D721Med (cell line): ENCODE measurements around the gene DYNLT4.
"Not testable (repeated sequence)": the region's sequence is repeated elsewhere in the genome, so short reads cannot be mapped to it uniquely, and the experiment has no call there.

Experiments
- DNase-seq: peaks from one replicate; pipeline ENCODE4 v3.0.0; 2011; ENCODE audit warnings: low spot score; ENCODE audit not compliant: insufficient read length
- FAIRE-seq: peaks from 2 replicates; lab custom pipeline; 2011; peaks lifted over from hg19 to GRCh38; lab: Jason Lieb, UNC
- TF ChIP-seq, protein P1 (sequence below): IDR thresholded peaks from 2 replicates; pipeline ENCODE4 v1.5.1; 2012; ENCODE audit warnings: mild to moderate bottlenecking, control low read depth; ENCODE audit not compliant: insufficient read depth; ENCODE audit errors: missing control alignments

The DYNLT4 gene

GRCh38 chr1:44812822-44813543 lies 5.8 kb upstream of the DYNLT4 start:
- TF ChIP-seq, protein P1, sequence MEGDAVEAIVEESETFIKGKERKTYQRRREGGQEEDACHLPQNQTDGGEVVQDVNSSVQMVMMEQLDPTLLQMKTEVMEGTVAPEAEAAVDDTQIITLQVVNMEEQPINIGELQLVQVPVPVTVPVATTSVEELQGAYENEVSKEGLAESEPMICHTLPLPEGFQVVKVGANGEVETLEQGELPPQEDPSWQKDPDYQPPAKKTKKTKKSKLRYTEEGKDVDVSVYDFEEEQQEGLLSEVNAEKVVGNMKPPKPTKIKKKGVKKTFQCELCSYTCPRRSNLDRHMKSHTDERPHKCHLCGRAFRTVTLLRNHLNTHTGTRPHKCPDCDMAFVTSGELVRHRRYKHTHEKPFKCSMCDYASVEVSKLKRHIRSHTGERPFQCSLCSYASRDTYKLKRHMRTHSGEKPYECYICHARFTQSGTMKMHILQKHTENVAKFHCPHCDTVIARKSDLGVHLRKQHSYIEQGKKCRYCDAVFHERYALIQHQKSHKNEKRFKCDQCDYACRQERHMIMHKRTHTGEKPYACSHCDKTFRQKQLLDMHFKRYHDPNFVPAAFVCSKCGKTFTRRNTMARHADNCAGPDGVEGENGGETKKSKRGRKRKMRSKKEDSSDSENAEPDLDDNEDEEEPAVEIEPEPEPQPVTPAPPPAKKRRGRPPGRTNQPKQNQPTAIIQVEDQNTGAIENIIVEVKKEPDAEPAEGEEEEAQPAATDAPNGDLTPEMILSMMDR, result no peak
- DNase-seq (no peak), FAIRE-seq (no peak)

DNA sequence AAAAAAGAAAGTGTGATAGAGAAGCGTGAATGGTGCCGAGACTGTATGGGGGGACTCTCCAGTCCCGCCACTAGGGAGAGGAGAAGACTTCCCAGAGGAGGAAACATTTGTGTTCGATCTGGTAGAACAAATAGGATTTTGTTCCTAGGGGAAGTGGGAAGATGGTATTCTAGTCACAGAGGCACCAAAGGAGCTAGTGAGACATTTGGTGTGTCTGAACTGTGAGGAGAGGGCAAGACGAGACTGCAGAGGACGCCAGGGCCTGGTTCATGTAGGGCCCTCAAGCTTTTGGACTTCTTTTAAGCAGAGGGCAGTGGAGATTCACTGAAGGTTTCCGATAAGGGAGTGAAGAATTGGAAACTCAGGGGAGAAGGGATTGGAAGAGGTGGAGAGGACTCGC lies 4.1 kb upstream of the DYNLT4 start:
- FAIRE-seq (no peak), DNase-seq (no peak)
- TF ChIP-seq, protein P1, result no peak

GRCh38 chr1:44810762-44811105 lies 3.6 kb upstream of the DYNLT4 start:
- DNase-seq, FAIRE-seq: not testable (repeated sequence)

DNA sequence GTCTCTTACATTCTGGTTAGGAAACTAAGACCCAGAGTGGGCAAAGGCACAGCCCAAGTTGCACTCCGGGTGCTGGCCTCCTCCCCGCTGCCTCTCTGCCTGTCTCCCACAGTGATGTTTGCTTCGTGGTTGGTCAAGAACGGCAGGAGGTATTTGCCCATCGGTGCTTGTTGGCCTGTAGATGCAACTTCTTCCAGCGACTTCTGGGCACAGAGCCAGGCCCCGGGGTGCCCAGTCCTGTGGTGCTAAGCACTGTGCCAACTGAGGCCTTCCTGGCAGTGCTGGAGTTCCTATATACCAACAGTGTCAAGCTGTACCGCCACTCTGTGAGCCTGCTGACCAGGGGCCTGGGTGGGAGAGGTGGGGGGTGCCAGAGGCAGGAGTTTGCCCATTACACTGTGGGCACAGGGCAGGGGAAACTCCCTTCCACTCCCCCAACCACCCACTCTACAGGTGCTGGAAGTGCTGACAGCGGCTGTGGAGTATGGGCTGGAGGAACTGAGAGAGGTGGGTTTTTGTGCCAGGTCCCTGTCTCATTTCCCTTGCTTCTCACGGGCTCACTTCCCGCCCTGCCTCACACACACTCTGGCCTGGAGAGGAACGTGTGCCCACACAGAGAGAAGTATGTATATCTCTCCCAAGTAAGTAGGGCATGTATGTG lies 3.1 kb upstream of the DYNLT4 start:
- FAIRE-seq, result no peak
- no peak for DNase-seq
- TF ChIP-seq, protein P1, result no peak

- DNase-seq, result no peak
- no peak for FAIRE-seq
- TF ChIP-seq, protein P1, result no peak
Measured at GRCh38 chr1:44808938-44809917, 2.1 kb upstream of the DYNLT4 start.

DNA sequence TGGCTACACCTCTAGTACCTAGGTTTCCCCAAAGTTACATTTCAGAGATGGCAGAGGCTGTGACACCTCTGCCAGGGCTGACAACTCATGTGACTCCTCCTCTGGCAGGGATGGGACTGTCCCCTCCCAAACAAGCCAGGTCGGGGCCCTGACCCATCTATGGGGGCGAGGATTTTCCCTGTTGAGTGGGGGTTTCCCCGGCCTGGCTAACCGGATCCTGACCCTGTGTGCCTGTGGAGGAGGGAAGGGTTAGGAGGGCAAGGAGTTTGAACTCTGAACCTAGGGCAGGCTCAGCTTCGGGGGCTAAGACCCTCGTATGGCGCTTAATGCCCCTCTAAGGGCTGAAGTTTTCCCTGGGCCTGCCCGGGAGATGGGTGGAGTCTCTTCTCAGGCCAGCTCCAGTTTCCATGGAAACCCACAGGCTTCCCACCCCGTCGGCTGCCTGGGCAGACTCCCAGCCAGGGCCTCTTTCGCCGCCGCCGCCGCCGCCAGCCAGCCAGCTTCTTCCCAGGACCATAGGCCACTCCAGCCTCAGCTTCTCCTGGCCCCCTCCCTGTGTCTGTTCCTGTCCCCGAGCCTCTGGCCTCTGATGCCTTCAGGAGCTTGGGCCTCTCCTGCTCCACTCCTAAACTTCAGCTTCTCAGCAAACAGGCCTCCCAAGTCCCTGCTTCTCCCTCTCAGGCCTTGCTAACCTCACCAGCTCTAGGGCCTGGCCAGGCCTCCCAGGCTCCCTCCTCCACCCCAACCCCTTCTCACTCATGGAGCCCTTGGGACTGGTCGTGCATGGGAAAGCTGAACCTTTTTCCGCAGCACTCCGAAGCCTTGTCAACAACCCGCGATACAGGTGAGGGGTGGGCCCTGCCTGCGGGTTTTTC lies 1.1 kb upstream of the DYNLT4 start, which contains the start of gene BTBD19:
TSS of gene BTBD19 (plus strand) at position 461 of the 875 bp plus-strand sequence. CDS start at position 759, 298 bp downstream.
- FAIRE-seq (no peak), DNase-seq (no peak)
- TF ChIP-seq, protein P1, result no peak
